Measurements from ENCODE around the gene SMAD1. TPM values are rescaled to one million over a fixed set of nuclear protein-coding genes. Genes with fewer than 3 reads are reported as not detected.

Gene SMAD1
- total RNA-seq, 2 donors from 2014 or later: 35.3 to 45.5 TPM

DNA sequence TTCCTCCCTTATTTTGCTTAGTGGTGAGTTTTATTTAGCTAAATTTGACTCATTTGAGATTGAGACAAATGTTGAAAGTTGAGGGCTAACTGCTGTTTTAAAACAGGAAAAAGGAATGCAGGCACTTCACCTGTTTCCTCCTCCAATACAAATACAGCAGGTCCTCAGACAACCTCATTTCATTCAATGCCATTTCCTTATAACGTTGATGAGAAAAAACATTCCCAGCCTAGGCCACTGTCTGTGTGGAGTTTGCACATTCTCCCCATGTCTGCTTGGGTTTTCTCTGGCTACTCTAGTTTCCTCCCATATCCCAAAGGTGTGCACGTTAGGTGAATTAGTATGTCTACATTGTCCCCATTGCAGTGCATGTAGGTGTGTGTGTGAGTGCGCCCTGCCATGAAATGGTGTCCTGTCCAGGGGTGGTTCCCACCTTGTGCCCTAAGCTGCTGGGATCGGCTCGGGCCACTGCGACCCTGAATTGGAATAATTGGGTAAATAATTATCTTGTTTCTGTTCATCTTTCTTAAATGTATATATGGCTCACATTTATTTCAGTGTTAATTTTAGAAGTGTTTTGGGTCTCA lies 21.9 kb downstream of the SMAD1 start:
- DNase-seq: no peak
- ATAC-seq: no peak
- WGBS, 2 donors: 78 to 80% methylated on average over 6 of the region's 6 CpGs
- intact Hi-C loops (cut with DNase I): no loop called here
- Histone ChIP-seq H3K4me1 (peaks cover 63% of the 10 kb centered on the region), H3K4me3 (no peak overlapping the region), H3K9me3 (no peaks in the 10 kb centered on the region), H3K27ac (no peak overlapping the region), H3K36me3 (replicated peaks in 1 of 2; ENCODE audit: insufficient read depth in 1 of 2, low read depth in 2 of 2) (no peaks in the 10 kb centered on the region), H3K27me3 (no peaks in the 10 kb centered on the region)
- TF ChIP-seq, protein P1, sequence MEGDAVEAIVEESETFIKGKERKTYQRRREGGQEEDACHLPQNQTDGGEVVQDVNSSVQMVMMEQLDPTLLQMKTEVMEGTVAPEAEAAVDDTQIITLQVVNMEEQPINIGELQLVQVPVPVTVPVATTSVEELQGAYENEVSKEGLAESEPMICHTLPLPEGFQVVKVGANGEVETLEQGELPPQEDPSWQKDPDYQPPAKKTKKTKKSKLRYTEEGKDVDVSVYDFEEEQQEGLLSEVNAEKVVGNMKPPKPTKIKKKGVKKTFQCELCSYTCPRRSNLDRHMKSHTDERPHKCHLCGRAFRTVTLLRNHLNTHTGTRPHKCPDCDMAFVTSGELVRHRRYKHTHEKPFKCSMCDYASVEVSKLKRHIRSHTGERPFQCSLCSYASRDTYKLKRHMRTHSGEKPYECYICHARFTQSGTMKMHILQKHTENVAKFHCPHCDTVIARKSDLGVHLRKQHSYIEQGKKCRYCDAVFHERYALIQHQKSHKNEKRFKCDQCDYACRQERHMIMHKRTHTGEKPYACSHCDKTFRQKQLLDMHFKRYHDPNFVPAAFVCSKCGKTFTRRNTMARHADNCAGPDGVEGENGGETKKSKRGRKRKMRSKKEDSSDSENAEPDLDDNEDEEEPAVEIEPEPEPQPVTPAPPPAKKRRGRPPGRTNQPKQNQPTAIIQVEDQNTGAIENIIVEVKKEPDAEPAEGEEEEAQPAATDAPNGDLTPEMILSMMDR (IDR thresholded peaks at IDR 0.05): no peak

DNA sequence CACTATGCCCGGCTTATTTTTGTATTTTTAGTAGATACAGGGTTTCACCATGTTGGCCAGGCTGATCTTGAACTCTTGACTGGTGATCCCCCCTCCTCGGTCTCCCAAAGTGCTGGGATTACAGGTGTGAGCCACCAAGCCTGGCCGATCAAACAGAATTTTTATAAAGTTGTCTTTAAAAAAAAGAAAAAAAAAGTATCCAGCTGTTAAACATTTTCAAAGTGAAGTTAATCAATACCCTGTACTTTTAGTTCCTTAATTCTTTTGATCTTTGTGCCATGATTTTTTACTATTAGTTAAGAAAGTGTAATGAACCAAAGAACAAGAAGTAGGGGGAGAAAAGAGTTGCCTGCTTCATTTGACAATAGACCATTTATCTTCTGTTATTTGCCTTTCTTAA lies 24.3 kb downstream of the SMAD1 start:
- H3K36me3 ChIP-seq (replicated peaks in 1 of 2; ENCODE audit: insufficient read depth in 1 of 2, low read depth in 2 of 2): no peaks in the 10 kb centered on the region
- H3K27ac ChIP-seq: peak overlapping the region in 1 of 4 donors; percentile 40
- DNase-seq: no peak
- intact Hi-C loops (cut with DNase I): no loop called here
- peaks cover 58% of the 10 kb centered on the region for H3K4me1 ChIP-seq
- no peak overlapping the region for H3K4me3 ChIP-seq
- ATAC-seq: peak; percentile 12
- no peaks in the 10 kb centered on the region for H3K27me3 ChIP-seq
- TF ChIP-seq, protein P1 (IDR thresholded peaks at IDR 0.05): no peak
- TF ChIP-seq POLR2A (IDR thresholded peaks at IDR 0.05): no peak
- no peaks in the 10 kb centered on the region for H3K9me3 ChIP-seq
- 70 to 83% methylated on average over 3 of the region's 3 CpGs for WGBS, 2 donors

DNA sequence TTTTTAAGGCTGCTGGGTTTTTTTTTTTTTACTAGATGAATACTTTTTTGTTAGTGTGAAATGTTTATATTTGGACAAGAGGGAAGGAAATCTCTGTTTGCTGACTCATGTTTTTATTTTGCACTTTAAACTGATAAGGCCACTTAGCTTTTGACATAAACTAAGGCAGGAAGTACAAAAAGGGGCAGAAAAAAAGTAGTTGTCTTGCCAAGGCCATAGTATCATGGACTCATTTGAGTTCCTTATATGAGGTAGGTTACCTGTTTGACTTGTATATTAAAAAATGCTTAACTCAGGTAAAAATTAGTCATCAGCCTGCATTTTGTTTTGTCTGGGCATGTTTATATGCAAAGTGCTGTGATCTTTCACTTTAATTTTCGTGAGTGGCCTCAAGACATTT lies 26.0 kb downstream of the SMAD1 start:
- intact Hi-C loops (cut with DNase I): no loop called here
- Histone ChIP-seq H3K9me3 (peaks cover 0 to 8% (median 0%) of the 10 kb centered on the region in 3 donors), H3K4me1 (peaks cover 55% of the 10 kb centered on the region), H3K27ac (peak overlapping the region in 2 of 4 donors; percentile 40 to 51), H3K4me3 (no peak overlapping the region), H3K27me3 (no peaks in the 10 kb centered on the region), H3K36me3 (replicated peaks in 1 of 2; ENCODE audit: insufficient read depth in 1 of 2, low read depth in 2 of 2) (no peaks in the 10 kb centered on the region)
- WGBS, 2 donors: 47 to 52% methylated on average over 1 of the region's 1 CpG
- peak; percentile 58 for ATAC-seq
- no peak for DNase-seq
- TF ChIP-seq, protein P1 (IDR thresholded peaks at IDR 0.05): no peak
- TF ChIP-seq POLR2A (IDR thresholded peaks at IDR 0.05): no peak

DNA sequence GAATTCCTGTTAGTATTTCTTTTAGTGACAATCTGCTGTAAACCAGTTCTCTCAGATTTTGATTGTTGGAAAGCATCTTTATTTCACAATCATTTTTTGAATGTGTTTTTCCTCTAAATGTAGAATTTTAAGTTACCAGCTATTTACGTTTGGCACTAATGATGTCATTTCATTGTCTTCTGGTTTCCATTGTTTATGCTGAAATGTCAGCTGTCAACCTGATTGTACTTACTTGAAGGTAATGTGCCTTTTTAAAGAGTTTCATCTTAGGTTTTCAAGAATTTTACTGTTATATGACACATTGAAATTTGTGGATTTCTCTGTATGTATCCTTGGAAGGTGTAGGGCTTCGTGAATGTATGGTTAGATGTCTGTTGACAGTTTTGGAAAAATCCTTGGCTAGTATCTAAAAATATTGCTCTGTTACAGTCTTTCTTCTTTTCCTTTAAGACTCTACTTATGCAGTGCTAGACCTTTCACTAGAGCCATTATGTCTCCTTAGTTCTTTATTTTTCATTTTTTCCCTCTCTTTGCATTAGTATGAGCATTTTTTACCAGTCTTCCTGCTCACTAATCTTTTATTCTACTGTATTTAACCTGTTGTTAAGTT lies 30.4 kb downstream of the SMAD1 start:
- Histone ChIP-seq H3K27ac (no peak overlapping the region), H3K9me3 (peaks cover 0 to 8% (median 0%) of the 10 kb centered on the region in 3 donors), H3K4me1 (peaks cover 17% of the 10 kb centered on the region), H3K27me3 (no peaks in the 10 kb centered on the region), H3K36me3 (replicated peaks in 1 of 2; ENCODE audit: insufficient read depth in 1 of 2, low read depth in 2 of 2) (no peaks in the 10 kb centered on the region), H3K4me3 (no peak overlapping the region)
- WGBS, 2 donors: 85 to 93% methylated on average over 2 of the region's 2 CpGs
- no peak for DNase-seq
- intact Hi-C loops (cut with DNase I): no loop called here
- no peak for TF ChIP-seq POLR2A (IDR thresholded peaks at IDR 0.05)
- TF ChIP-seq, protein P1 (IDR thresholded peaks at IDR 0.05): no peak
- no peak for ATAC-seq
